Measurements from ENCODE around the gene FSCN2. TPM values are rescaled to one million over a fixed set of nuclear protein-coding genes. Genes with fewer than 3 reads are reported as not detected.
A peak's percentile ranks its signal among the peaks of the same experiment; 100 is the strongest.

Gene FSCN2
- total RNA-seq, 2 donors from 2014 or later: 0.21 to 0.64 TPM

DNA sequence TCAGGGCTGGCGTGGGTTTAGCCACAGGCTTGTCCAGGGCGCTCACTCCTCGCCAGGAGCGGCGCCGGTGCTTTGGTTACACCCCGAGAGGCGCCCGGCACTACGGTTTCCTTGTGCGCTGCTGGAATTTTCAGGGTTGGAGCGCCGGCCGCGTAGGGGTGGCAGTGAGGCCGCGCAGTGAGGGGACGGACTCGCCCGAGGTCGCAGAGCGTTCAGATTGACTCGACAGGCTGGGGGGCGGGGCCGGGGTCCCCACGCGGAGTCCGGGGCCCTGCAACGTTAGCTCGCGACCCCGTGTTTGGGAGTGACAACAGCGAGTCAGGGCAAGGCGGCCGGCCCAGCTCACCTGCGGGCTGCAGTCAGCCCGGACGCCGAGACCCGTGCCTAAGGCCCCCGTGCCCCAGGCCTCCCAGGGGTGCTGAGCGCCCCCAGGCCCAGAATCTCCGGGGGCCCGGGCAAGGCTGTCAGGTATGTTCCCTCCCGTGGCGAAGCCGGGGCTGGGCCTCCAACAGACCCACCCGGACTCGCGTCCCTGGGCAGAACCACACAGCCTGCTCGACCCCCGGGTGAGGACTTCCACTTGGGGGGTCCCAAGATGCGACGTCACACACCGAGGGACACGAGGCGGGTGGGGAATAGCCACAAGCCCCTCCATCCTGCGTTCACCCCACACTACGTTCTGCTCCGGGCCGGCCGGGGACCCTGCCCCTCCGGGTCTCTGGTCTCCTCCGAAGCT is 14.3 kb upstream of the FSCN2 start:
- Mint-ChIP-seq H3K36me3 (peaks cover 30% of the 10 kb centered on the region), H3K27ac (peak overlapping the region; percentile 88 to 89), H3K27me3 (no peaks in the 10 kb centered on the region), H3K9me3 (no peaks in the 10 kb centered on the region), H3K4me1 (ENCODE audit: low read depth in 2 of 2) (peaks cover 33 to 47% of the 10 kb centered on the region in 2 donors), H3K4me3 (peak overlapping the region; percentile 87)
- peak; percentile 67 for DNase-seq (ENCODE audit: low spot score)
- ATAC-seq: no peak

DNA sequence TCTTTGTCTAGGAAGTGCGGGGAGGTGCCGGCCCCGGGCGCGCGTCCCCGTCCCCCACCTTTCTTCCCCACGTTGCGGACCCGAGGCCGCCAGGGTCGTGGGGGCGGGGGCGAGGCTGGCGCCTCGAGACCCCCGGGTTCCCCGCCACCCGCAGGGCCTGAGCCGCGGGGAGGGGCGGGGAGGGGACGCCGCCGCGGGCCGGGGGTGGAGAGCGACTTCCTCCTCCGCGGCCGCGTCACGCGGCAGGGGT is 13.8 kb upstream of the FSCN2 start:
- H3K27ac Mint-ChIP-seq: peak overlapping the region in 1 of 2 donors; percentile 88
- H3K9me3 Mint-ChIP-seq: no peaks in the 10 kb centered on the region
- DNase-seq (ENCODE audit: low spot score) (no peak), ATAC-seq (no peak)
- no peaks in the 10 kb centered on the region for H3K27me3 Mint-ChIP-seq
- peaks cover 28% of the 10 kb centered on the region for H3K36me3 Mint-ChIP-seq
- peaks cover 28 to 42% of the 10 kb centered on the region in 2 donors for H3K4me1 Mint-ChIP-seq (ENCODE audit: low read depth in 2 of 2)
- H3K4me3 Mint-ChIP-seq: peak overlapping the region; percentile 87

DNA sequence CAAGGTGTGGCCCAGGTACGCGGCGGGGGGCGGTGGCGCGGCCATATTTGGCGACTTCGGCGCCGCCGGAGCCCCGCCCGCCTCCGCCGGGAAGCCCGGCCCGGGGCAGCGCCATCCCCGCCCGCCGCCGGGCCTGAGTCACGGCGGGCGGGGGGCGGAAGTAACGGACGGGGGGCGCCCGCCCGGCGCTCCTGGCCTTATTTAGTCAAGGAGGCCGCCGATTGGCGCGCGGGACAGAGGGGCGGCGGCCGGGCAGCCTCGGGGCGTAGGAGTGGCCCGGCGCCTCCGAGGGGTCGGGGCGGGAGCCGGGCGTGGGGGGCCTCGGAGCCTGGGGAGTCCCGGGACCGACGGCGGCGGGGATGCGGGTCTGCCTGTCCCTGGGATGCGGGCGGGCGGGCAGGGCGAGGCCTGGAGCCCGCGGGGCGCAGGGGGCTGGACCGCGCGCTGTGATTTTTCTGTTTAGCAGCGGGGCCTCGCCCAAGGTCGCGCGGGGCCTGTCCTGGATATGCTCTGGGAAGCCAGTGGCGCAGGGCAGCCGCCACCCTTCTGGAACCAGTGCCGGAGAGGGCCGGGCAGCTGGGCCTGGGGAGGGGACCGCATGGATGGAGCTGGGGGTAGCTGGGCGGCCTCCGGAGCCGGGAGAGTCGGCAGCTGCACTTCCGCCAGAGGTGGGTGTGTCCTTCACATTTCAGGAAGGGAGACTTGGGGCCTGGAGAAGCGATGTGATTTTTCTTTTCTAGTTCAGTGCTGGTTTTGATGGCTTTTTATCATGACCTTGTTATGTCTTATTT is 13.2 kb upstream of the FSCN2 start:
- Mint-ChIP-seq H3K27me3 (no peaks in the 10 kb centered on the region), H3K9me3 (no peaks in the 10 kb centered on the region), H3K4me1 (ENCODE audit: low read depth in 2 of 2) (peaks cover 23 to 37% of the 10 kb centered on the region in 2 donors), H3K36me3 (peaks cover 23% of the 10 kb centered on the region), H3K4me3 (peak overlapping the region; percentile 95), H3K27ac (peak overlapping the region; percentile 84 to 89)
- ATAC-seq: peak; percentile 61 to 75
- DNase-seq (ENCODE audit: low spot score): peak; percentile 86

- DNase-seq (ENCODE audit: low spot score) (peak; percentile 52), ATAC-seq (no peak)
- Mint-ChIP-seq H3K27ac (peak overlapping the region; percentile 84 to 89), H3K4me3 (peak overlapping the region; percentile 95), H3K9me3 (no peaks in the 10 kb centered on the region), H3K36me3 (peaks cover 16% of the 10 kb centered on the region), H3K4me1 (ENCODE audit: low read depth in 2 of 2) (peaks cover 19 to 32% of the 10 kb centered on the region in 2 donors), H3K27me3 (no peaks in the 10 kb centered on the region)
These were observed 12.6 kb upstream of the FSCN2 start for GRCh38 chr17:81515530-81516041.

GRCh38 chr17:81516439-81516838 is 11.7 kb upstream of the FSCN2 start:
- Mint-ChIP-seq H3K4me3 (peak overlapping the region; percentile 95), H3K4me1 (ENCODE audit: low read depth in 2 of 2) (peaks cover 13 to 27% of the 10 kb centered on the region in 2 donors), H3K9me3 (no peaks in the 10 kb centered on the region), H3K27ac (peak overlapping the region in 1 of 2 donors; percentile 89), H3K27me3 (no peaks in the 10 kb centered on the region), H3K36me3 (peaks cover 8% of the 10 kb centered on the region)
- peak; percentile 56 for DNase-seq (ENCODE audit: low spot score)
- ATAC-seq: no peak

- no peak for ATAC-seq
- H3K4me1 Mint-ChIP-seq (ENCODE audit: low read depth in 2 of 2): peaks cover 11 to 22% of the 10 kb centered on the region in 2 donors
- peak; percentile 35 for DNase-seq (ENCODE audit: low spot score)
- peak overlapping the region; percentile 95 for H3K4me3 Mint-ChIP-seq
- peaks cover 3% of the 10 kb centered on the region for H3K36me3 Mint-ChIP-seq
- H3K27ac Mint-ChIP-seq: peak overlapping the region in 1 of 2 donors; percentile 89
- H3K9me3 Mint-ChIP-seq: no peaks in the 10 kb centered on the region
- peaks cover 0 to 2% of the 10 kb centered on the region in 2 donors for H3K27me3 Mint-ChIP-seq
These were observed 11.2 kb upstream of the FSCN2 start for GRCh38 chr17:81517009-81517338.

DNA sequence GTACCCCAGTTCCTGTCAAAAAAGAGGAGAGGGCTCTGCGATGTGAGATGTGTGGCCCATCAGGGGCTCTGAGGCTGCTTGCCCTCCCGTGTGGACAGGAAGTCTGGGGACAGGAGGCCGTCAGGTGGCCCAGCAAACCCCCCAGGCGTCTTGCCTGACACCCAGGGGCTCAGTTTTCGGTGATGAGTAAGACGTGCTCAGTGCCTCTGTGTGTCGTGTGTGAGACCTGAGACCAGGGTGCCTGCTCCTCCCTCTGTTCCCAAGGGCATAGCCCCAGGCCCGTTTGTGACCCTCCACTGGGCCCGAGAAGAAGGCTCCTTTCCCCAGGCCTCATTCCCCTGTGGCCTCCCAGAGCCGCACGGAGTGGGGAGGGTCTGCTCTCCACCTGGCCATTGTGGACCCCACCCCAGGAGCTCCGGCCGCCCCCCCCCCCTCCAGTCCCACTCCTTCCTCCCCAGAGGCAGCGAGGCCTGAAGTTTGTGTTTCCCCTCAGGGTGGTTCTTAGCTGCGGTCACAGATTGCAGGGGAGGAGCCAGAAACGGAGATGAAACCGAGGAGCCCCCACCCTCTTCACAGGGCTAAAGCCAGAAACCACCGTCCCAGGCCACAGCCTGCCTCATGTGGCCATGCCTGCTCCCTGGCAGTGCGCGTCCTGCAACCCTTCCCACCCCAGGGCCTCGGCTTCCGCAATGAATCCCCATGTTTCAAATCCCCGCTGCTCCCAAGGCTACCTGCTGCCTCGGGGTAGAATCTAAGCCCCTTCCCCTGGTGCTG is 10.7 kb upstream of the FSCN2 start:
- H3K4me1 Mint-ChIP-seq (ENCODE audit: low read depth in 2 of 2): peaks cover 11 to 21% of the 10 kb centered on the region in 2 donors
- H3K4me3 Mint-ChIP-seq: peak overlapping the region; percentile 74
- H3K27ac Mint-ChIP-seq: peak overlapping the region; percentile 51 to 79
- no peak for ATAC-seq
- no peaks in the 10 kb centered on the region for H3K36me3 Mint-ChIP-seq
- H3K27me3 Mint-ChIP-seq: peaks cover 0 to 2% of the 10 kb centered on the region in 2 donors
- DNase-seq (ENCODE audit: low spot score): no peak
- H3K9me3 Mint-ChIP-seq: no peaks in the 10 kb centered on the region

GRCh38 chr17:81518113-81518784 is 9.9 kb upstream of the FSCN2 start:
- ATAC-seq: no peak
- no peak for DNase-seq (ENCODE audit: low spot score)
- H3K27ac Mint-ChIP-seq: peak overlapping the region; percentile 51 to 79

DNA sequence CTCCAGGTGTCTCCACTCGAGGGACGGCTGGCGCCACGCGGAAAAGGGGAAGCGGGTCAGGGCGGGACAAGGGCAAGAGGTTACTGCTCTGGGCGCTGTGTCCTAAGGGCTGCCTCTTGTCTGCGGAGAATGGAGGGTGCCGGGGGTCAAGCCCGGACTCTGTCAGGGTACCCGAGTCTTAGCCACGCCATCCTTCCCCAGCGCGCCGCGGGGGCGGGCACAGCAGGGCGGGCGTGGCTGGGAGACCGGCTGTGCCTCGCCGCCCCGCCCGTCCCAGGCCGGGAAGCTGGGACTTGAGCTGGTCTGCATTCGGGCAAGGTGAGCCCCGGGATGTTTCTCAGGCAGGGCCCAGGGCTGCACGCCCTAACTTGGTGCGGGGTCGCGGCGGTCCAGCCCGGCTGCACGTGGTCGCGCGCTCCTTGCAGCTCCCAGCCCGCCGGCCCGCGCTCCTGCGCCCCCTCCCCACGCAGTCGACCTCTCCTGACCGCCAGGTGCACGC is 9.3 kb upstream of the FSCN2 start:
- ATAC-seq: peak in 1 of 2 donors; percentile 22
- Mint-ChIP-seq H3K4me1 (ENCODE audit: low read depth in 2 of 2) (peaks cover 11 to 16% of the 10 kb centered on the region in 2 donors), H3K27me3 (peaks cover 0 to 2% of the 10 kb centered on the region in 2 donors)

More at GRCh38 chr17:81518113-81518784, 9.9 kb upstream of the FSCN2 start:
- Mint-ChIP-seq H3K4me3 (peak overlapping the region; percentile 74), H3K4me1 (ENCODE audit: low read depth in 2 of 2) (peaks cover 11 to 21% of the 10 kb centered on the region in 2 donors), H3K36me3 (no peaks in the 10 kb centered on the region), H3K27me3 (peaks cover 0 to 2% of the 10 kb centered on the region in 2 donors), H3K9me3 (no peaks in the 10 kb centered on the region)

GRCh38 chr17:81519284-81520020 is 8.7 kb upstream of the FSCN2 start:
- no peak overlapping the region for H3K4me3 Mint-ChIP-seq

More for the DNA sequence above, 9.3 kb upstream of the FSCN2 start:
- no peak for DNase-seq (ENCODE audit: low spot score)
- Mint-ChIP-seq H3K27ac (no peak overlapping the region), H3K9me3 (no peaks in the 10 kb centered on the region), H3K4me3 (peak overlapping the region; percentile 15), H3K36me3 (no peaks in the 10 kb centered on the region)

DNA sequence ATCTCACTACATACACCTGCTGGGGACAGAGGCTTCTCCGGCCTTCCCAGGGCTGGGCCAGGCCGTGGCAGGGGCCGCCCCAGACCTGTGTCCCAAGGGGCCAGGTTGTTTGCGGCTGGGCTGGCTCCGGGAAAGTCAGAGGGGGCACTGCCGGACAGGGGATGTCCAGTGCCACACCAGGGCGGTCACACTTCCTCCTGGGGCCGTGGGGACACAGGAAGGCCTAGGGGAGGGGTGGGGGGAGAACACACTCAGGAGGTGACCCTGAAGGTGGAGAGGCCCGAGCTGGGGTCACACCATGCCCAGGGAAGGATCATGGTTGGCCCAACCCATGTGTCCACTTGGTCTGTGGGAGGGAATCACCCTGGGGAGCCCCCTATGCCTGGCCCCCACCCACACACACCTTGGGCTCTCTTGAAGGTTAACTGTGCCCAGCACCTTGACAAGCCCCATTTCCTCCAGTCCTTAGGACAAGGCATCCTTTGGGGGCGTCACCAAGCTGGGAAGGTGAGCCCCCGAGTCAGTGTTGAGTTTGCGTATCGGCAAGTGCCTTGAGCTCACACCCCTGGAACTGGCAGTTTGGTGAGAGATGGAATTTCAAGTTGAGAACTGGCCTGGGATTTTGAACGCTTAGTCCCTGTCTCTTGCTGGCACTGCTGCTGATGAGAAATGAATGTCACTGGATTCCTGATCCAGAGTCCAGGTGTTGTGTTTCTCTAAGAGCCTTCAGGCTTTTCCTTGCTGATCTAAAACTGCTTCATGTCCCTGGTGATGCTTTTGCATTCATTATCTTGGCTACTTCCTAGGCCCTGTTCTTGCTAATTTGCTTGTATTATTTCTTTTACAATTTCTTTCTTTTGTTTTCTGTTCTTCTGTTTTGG is 7.9 kb upstream of the FSCN2 start:
- peak overlapping the region; percentile 17 to 64 for H3K27ac Mint-ChIP-seq
- DNase-seq (ENCODE audit: low spot score): no peak
- H3K36me3 Mint-ChIP-seq: no peaks in the 10 kb centered on the region
- H3K4me1 Mint-ChIP-seq (ENCODE audit: low read depth in 2 of 2): peaks cover 8 to 14% of the 10 kb centered on the region in 2 donors
- H3K4me3 Mint-ChIP-seq: peak overlapping the region; percentile 66
- H3K27me3 Mint-ChIP-seq: peaks cover 0 to 2% of the 10 kb centered on the region in 2 donors
- ATAC-seq: no peak
- no peaks in the 10 kb centered on the region for H3K9me3 Mint-ChIP-seq

More at GRCh38 chr17:81519284-81520020, 8.7 kb upstream of the FSCN2 start:
- no peaks in the 10 kb centered on the region for H3K36me3 Mint-ChIP-seq
- H3K4me1 Mint-ChIP-seq (ENCODE audit: low read depth in 2 of 2): peaks cover 11 to 16% of the 10 kb centered on the region in 2 donors
- H3K9me3 Mint-ChIP-seq: no peaks in the 10 kb centered on the region
- ATAC-seq (peak; percentile 48 to 58), DNase-seq (ENCODE audit: low spot score) (no peak)
- H3K27ac Mint-ChIP-seq: no peak overlapping the region
- H3K27me3 Mint-ChIP-seq: peaks cover 0 to 2% of the 10 kb centered on the region in 2 donors

Measured in natural killer cell treated with Interleukin-12 subunit alpha and Interleukin-12 subunit beta and Interleukin-15 and Interleukin-18, amount 100 ng/mL, for 72 hours (primary cell).